HG03159 (cell line): ENCODE results near the gene PPIL1.
"Not testable (repeated sequence)": the region's sequence is repeated elsewhere in the genome, so short reads cannot be mapped to it uniquely, and the experiment has no call there.

Experiments used
- ATAC-seq: cut with Tn5 transposase; IDR thresholded peaks from one replicate; pipeline ENCODE4 v1.9.1; 2021; ENCODE audit warnings: mild to moderate bottlenecking, moderate library complexity; ENCODE audit not compliant: unreplicated experiment

The PPIL1 gene

DNA sequence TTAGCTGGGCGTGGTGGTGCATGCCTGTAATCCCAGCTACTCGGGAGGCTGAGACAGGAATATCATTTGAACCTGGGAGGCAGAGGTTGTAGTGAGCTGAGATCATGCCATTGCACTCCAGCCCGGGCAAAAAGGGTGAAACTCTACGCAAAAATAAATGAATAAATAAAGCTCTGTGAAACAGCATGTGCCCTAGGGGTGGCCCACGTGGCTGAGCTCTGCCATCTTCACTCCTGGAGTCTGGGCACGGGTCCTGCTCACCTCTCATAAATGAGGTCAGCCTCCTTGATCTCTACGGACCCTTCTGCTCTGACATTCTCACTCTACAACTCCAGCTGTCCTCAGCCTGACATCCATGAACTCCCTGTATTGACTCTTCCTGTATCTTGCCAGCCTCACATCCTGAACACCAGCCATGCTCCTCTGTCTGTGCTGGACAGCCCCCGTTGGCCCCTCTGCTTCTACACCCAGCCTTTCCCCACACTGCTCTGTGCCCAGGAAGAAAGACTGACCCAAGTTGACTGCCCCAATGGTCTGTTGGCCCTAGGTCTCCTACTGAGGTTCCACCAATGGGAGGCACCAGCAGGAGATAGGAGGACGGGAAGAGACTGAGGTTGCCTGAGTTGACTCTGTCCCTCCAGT is 57.3 kb downstream of the PPIL1 start:
- no peak for ATAC-seq

- no peak for ATAC-seq
Observed at GRCh38 chr6:36815962-36816735, 58.5 kb downstream of the PPIL1 start.

GRCh38 chr6:36814249-36814648 is 60.4 kb downstream of the PPIL1 start:
- no peak for ATAC-seq

GRCh38 chr6:36813526-36813925 is 61.1 kb downstream of the PPIL1 start:
- no peak for ATAC-seq

- not testable (repeated sequence) for ATAC-seq
Observed at GRCh38 chr6:36813047-36813446, 61.6 kb downstream of the PPIL1 start.

DNA sequence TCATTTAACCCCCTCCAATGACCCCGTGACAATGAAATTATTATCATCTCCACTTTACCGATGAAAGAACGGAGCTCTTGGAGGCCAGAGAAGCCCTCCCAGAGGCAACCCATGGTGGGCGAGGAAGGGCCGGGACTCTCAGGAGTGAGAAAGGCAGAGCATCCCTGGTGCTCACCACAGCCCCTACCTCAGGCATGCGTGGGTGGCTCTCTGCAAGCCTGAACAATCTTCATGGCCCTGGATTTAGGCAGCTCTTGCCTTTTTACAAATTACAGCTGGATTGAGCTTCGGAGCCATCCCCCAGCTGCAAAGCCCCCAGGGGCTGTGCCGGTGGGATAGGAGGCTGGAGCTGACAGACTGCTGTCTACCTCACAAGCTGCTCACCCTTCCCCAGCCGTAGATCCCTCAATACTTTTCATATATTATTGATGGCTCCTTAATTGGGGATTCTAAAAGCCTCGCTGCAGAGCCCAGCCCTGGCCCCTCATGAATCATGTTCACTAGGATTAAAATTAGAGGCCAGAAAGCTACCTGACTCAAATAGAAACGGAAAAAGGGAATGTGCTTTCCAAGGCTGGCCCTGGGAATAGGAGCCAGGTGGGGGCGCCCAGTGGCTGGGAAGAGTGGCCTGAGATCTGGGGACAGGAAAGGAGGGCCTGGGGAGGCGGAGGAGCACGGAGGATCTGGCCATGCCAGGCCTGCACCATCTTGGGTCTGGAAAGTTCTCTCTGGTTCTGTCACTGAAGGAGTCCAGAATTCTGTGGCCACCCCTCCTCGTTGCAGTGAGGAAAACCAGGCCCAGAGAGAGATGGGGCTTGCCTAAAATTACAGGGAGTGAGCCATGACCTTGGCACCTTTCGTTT is 64.4 kb downstream of the PPIL1 start:
- no peak for ATAC-seq

DNA sequence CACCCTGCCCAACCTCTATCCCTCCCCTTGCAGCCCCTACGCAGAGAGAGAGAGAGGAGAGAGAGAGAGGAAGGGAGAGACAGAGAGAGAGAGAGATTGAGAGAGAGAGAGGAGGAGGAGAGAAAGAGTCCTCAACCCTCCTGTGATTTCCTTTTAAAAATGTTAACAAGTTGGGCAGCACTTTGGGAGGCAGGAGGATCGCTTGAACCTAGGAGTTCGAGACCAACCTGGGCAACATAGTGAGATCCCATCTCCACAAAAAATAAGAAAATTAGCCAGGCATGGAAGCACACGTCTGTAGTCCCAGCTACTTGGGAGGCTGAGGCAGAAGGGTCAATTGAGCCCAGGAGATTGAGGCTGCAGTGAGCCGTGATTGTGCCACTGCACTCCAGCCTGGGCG is 65.4 kb downstream of the PPIL1 start:
- ATAC-seq = no peak

DNA sequence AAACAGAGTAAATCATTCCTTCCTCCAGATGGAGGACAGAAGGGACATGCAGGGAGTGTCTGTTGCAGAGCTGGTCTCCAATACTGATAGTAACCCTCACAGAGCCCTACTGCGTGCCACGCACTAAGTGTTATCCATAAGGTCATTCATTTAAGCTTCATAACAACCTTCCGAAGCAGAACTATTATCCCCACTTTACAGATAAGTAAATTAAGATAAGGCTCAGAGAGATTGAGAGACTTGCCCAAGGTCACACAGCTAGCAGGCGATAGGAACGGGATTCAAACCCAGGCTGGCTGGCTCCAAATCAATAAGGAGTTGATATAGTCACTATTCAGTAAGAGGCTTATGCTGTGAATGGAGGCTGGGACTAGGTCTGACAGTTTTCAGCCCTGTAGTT is 66.0 kb downstream of the PPIL1 start:
- ATAC-seq = no peak

- no peak for ATAC-seq
Observed at GRCh38 chr6:36807750-36808149, 66.9 kb downstream of the PPIL1 start.

DNA sequence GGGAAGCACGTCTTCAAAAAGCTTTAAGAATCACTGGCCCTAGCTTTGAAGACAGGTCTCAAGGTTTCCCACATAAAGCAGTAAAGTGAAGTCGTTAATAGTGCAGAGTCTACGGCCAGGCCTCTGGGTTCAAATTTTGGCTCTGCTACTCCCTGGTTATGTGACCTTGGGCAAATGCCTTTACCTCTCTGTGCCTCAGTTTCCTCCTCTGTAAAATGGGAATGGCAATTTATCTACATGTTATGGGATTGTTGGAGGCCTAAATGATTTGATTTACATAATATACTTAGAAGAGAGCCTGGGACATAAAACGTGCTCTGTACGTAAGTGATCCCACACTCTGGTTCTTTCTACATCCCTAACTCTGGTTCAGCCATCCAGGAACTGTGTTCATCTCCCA is 67.5 kb downstream of the PPIL1 start:
- no peak for ATAC-seq

DNA sequence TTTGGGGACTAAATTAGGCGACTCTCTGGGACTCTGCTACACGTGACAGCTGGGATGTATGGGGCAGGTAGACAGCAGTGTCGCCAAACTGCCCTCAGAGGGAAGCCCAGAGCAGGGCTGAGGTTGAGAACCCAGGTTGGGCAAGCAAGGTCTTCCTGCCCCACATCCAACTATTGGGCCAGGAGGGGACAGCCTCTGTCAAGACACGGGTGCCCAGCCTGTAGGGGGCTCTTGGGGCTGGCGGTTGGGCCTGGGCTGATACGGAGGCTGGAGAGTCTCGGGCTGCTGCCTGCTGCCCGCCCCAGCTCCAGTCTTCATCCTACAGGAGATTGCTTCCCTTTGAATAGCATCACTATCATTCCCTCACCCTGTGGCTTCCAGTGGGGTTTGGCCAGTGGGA is 68.7 kb downstream of the PPIL1 start:
- ATAC-seq = no peak

GRCh38 chr6:36805096-36805797 is 69.4 kb downstream of the PPIL1 start:
- ATAC-seq = no peak
